ENCODE data around the gene ATAD1.
"Not testable (repeated sequence)": the region's sequence is repeated elsewhere in the genome, so short reads cannot be mapped to it uniquely, and the experiment has no call there.

ATAD1 gene

GRCh38 chr10:87817609-87818504 is at the start of gene ATAD1:
TSS of gene ATAD1 (minus strand) at chr10:87818226. CDS start at chr10:87814599, 3,627 bp downstream.
- peak; percentile 86 to 90 for ATAC-seq

DNA sequence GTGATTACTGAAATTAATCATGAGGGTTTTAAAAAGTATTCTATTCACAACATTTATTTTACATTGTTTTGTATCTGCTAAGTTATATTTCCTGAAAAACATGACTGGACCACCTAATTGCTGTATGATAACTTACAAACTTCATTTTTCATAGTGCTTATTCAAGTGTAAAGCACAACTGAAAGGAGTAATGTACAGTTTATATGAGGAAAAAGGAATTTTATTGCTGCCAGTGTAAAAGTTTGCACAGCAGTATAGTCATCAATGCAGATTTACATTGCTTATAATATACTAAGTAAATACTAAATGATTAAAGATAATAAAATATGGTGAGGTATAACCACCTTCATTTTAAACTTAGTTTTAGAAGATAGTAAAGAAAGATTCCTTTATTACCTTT is 49.4 kb upstream of the ATAD1 start:
- ATAC-seq = no peak

- ATAC-seq = no peak
Observed at GRCh38 chr10:87866412-87866974, 48.5 kb upstream of the ATAD1 start.

DNA sequence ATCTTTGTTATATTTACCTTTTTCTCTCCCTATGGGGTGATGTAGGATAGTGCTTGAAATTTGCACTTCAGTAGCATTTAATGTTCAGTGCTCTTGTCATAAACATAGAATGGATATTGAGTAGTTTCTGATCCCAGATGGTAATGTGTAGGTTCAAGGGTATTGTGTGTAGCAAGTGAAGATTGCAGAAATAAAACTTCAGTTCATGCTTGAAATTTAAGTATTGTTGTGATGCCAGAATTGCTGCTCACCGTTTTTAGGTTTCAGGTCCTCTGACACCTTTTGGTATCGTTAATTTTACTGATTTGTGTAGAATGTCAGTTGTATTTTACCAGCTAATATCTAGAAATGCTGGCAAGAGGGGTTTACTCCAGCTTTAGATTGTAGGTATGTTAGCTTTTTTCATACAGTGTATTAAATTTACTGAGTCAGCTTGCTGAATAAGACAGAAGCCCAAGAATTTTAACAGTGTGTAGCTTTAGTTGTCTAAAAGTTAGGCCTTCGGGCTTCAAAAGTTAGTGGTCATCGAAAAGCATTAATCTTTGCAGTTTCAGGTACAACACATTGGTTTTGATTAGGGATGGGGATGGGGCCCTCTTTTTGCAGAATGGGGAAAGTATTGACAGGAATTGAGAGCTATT is 47.3 kb upstream of the ATAD1 start:
- ATAC-seq = no peak

GRCh38 chr10:87864496-87865059 is 46.6 kb upstream of the ATAD1 start:
- no peak for ATAC-seq

- not testable (repeated sequence) for ATAC-seq
Observed at GRCh38 chr10:87863951-87864495, 46.0 kb upstream of the ATAD1 start.

DNA sequence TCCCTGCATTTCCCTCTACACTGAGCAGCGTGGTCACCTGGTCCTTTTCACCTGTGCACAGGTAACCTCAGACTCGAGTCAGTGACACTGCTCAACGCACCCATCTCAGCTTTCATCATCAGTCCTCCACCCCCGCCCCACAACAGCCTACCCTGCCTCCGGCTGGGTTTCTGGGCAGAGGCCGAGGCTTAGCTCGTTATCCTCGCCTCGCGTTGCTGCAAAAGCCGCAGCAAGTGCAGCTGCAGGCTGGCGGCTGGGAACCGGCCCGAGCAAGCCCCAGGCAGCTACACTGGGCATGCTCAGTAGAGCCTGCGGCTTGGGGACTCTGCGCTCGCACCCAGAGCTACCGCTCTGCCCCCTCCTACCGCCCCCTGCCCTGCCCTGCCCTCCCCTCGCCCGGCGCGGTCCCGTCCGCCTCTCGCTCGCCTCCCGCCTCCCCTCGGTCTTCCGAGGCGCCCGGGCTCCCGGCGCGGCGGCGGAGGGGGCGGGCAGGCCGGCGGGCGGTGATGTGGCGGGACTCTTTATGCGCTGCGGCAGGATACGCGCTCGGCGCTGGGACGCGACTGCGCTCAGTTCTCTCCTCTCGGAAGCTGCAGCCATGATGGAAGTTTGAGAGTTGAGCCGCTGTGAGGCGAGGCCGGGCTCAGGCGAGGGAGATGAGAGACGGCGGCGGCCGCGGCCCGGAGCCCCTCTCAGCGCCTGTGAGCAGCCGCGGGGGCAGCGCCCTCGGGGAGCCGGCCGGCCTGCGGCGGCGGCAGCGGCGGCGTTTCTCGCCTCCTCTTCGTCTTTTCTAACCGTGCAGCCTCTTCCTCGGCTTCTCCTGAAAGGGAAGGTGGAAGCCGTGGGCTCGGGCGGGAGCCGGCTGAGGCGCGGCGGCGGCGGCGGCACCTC is 45.3 kb upstream of the ATAD1 start, which contains the start of the genes KLLN and PTEN:
Gene KLLN (minus strand): TSS at position 481 of the 891 bp plus-strand sequence. CDS start 1,046 bp downstream, outside the sequence.
Gene PTEN (plus strand): TSS at position 573 of the 891 bp plus-strand sequence. CDS start 845 bp downstream, outside the sequence.
- peak; percentile 49 to 51 for ATAC-seq

DNA sequence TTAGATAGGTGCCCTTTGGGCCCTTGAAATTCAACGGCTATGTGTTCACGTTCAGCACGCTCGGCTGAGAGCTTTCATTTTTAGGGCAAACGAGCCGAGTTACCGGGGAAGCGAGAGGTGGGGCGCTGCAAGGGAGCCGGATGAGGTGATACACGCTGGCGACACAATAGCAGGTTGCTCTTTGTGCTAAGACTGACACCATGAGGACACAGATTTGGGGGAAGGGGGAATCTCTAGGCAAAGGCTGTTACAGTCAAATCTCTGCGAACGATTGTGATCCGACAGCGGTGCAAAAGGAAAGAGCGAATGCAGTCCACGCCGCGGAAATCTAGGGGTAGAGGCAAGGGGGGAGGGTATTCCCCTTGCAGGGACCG is 44.6 kb upstream of the ATAD1 start:
- peak; percentile 47 to 49 for ATAC-seq

GRCh38 chr10:87861953-87862678 is 44.1 kb upstream of the ATAD1 start:
- ATAC-seq = peak; percentile 70 to 71

- ATAC-seq = no peak
Observed at GRCh38 chr10:87861566-87861952, 43.5 kb upstream of the ATAD1 start.

DNA sequence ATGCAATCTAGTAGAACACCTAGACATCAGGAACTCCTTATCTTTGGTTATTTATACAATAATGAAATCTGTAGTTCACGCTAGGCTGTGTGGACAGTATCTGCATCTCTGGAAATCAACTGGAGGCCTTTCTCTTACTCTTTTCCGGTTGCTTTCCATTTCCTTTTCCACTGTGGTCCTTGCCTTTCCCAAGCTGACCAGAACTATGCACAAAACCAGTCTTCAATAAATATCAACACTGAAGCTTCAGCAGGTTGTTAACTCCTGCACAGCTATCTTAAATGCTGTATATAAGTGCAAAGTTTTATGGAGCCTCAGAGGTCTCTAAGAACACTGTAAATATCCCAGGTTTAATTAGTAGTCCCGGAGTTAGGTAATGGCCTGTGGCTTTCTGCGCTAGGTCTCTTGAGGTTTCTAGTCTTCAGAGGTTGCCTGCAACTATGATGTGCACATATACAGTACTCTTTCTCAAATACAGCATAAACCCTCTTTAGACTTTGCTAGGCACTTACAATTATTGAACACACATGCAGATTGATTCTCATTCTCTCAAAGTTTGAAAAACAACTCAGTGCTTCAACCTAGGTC is 42.9 kb upstream of the ATAD1 start:
- ATAC-seq = no peak

- no peak for ATAC-seq
Observed at GRCh38 chr10:87860156-87860795, 42.2 kb upstream of the ATAD1 start.

- not testable (repeated sequence) for ATAC-seq
Observed at GRCh38 chr10:87855665-87856064, 37.6 kb upstream of the ATAD1 start.

- not testable (repeated sequence) for ATAC-seq
Observed at GRCh38 chr10:87855247-87855646, 37.2 kb upstream of the ATAD1 start.

GRCh38 chr10:87852089-87852488 is 34.1 kb upstream of the ATAD1 start:
- ATAC-seq = no peak

DNA sequence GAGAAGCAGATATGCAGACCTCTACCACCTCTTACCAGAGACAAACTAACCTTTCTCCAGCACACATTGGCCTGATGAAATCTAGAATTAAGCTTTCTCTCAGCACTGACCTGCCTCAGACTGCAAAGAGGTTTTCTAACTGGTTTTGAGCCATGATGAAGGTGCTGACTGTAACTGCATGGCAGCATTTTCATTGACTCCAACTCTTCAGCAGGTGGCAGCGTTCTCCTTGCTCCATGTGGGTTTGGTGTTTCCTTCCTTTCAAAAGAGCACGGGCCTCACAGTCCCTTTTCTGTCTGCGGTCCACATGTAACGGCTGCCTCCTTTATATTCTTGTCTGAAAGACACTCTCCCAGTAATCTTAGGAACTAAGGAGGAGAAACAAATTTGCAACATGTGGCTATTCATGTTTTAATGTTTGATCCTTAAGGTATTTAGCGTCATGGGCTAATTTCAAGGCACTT is 32.7 kb upstream of the ATAD1 start:
- peak; percentile 64 to 68 for ATAC-seq

DNA sequence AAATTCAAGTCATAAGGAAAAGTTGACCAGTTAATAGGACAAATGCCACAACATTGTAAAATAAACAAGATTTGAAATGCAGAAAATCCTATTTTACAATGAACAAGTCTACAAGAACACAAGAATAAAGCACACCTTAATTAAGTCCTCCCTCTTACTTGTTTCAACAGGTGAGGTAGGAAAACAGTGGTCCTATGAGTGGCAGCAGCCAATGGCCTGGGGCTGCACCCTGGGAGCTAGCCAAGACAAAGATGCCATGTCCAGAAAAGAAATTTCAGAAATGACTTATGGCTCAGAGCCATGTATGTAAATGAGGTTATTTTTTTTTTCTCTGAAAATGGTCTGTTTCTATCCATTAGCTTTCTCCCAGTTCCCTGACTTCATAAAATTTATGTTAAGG is 31.0 kb upstream of the ATAD1 start:
- ATAC-seq = no peak

DNA sequence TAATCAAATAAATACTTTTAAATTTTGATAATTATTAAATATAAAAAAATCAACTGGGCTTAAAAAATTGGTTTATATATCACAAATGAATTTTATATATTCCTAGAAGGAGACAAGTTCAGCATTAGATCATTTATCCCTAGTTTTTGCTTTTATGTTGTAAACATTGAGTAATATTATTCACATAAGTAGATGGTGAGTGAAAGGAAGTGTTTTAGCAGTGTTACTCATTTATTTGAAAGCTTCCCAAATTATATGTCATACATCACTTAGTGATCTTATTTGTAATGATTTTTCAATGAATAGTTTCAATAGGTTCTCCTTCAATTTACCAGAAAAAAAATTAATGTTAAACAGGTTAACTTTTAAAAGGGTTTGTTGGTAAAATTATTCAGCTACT is 29.5 kb upstream of the ATAD1 start:
- no peak for ATAC-seq

GRCh38 chr10:87846711-87847110 is 28.7 kb upstream of the ATAD1 start:
- ATAC-seq = not testable (repeated sequence)

GRCh38 chr10:87846023-87846422 is 28.0 kb upstream of the ATAD1 start:
- ATAC-seq = no peak
